Measurements from ENCODE around the gene ING3. TPM values are rescaled to one million over a fixed set of nuclear protein-coding genes. Genes with fewer than 3 reads are reported as not detected.

ING3 gene
- total and polyA plus RNA-seq, 2 of the 8 experiments (the other 6 are each of a cell fraction or from before 2014, with no cell fraction given), result 6.0 to 17.7 TPM

- Histone ChIP-seq H3K79me1 (ENCODE audit: low read depth, low read length) (no peaks in the 10 kb centered on the region), H2BK120ac (replicated peaks; ENCODE audit: low read depth, low read length) (no peak overlapping the region), H3K27me3 (replicated peaks in 1 of 4; ENCODE audit: control insufficient read depth in 3 of 4, extremely low read depth in 1 of 4, insufficient read depth in 3 of 4, low read length in 3 of 4) (peaks cover 0 to 10% (median 5%) of the 10 kb centered on the region in 4 experiments; a peak in 4 of 7 replicates), H4K5ac (ENCODE audit: insufficient read length, low read depth, low read length) (no peak overlapping the region), H2AFZ (ENCODE audit: low read length) (peak overlapping the region; percentile 64; the same call in 1 of the 2 replicates), H3K4me3 (ENCODE audit: extremely low read depth in 1 of 4, insufficient read depth in 2 of 4, low read depth in 3 of 4, low read length in 4 of 4) (no peak overlapping the region), H3K18ac (ENCODE audit: extremely low read depth, low read length) (no peak overlapping the region), H3K23ac (ENCODE audit: insufficient read length) (no peak overlapping the region), H3K9ac (replicated peaks in 1 of 4; ENCODE audit: extremely low read depth in 1 of 4, low read depth in 3 of 4, low read length in 3 of 4) (no peak overlapping the region), H3K14ac (ENCODE audit: insufficient read length) (no peak overlapping the region), H3K27ac (ENCODE audit: low read depth, low read length) (no peak overlapping the region), H3K4me2 (ENCODE audit: insufficient read depth in 1 of 2, low read depth in 2 of 2, low read length in 2 of 2) (no peak overlapping the region), H3K56ac (replicated peaks; ENCODE audit: insufficient read length, low read depth, low read length) (no peak overlapping the region), H3K23me2 (ENCODE audit: low read depth, low read length) (no peaks in the 10 kb centered on the region), H3K79me2 (ENCODE audit: control insufficient read depth in 1 of 2, insufficient read depth in 2 of 2, low read length in 2 of 2) (no peaks in the 10 kb centered on the region), H2AK5ac (ENCODE audit: low read depth, low read length) (no peak overlapping the region), H2BK12ac (ENCODE audit: low read depth, low read length) (no peak overlapping the region), H4K91ac (replicated peaks; ENCODE audit: insufficient read length, low read length) (no peak overlapping the region), H3K4me1 (replicated peaks in 1 of 4; ENCODE audit: control insufficient read depth in 3 of 4, insufficient read depth in 4 of 4, low read length in 3 of 4) (peaks cover 0 to 2% (median 0%) of the 10 kb centered on the region in 4 experiments; a peak in 1 of 7 replicates), H3K4ac (replicated peaks; ENCODE audit: insufficient read length, low read depth, low read length) (no peak overlapping the region), H4K8ac (ENCODE audit: extremely low read depth, insufficient read depth, low read length) (no peak overlapping the region), H3K36me3 (ENCODE audit: control insufficient read depth in 2 of 4, insufficient read depth in 4 of 4, low read length in 3 of 4) (no peaks in the 10 kb centered on the region), H2BK20ac (ENCODE audit: low read length) (no peak overlapping the region), H3K9me3 (ENCODE audit: insufficient read depth in 2 of 2, low read depth in 1 of 2, low read length in 1 of 2) (no peaks in the 10 kb centered on the region), H2BK15ac (ENCODE audit: low read length) (no peak overlapping the region), H4K20me1 (replicated peaks in 1 of 2; ENCODE audit: control insufficient read depth in 1 of 2, insufficient read depth in 2 of 2, low read length in 2 of 2) (no peaks in the 10 kb centered on the region), H2BK5ac (ENCODE audit: low read depth, low read length) (no peak overlapping the region)
- TF ChIP-seq TCF12 (IDR thresholded peaks at IDR 0.05; ENCODE audit: low read depth, low read length) (no peak), CTBP2 (IDR thresholded peaks at IDR 0.05; ENCODE audit: borderline replicate concordance, insufficient read depth, insufficient read length, low read length) (no peak), RXRA (IDR thresholded peaks at IDR 0.05; ENCODE audit: insufficient read depth, low read depth, low read length) (no peak), EGR1 (IDR thresholded peaks at IDR 0.05; ENCODE audit: borderline replicate concordance, low read depth, low read length) (no peak), SP2 (IDR thresholded peaks at IDR 0.05; ENCODE audit: low read length) (no peak), BACH1 (IDR thresholded peaks at IDR 0.05; ENCODE audit: low read length) (no peak), SRF (IDR thresholded peaks at IDR 0.05; ENCODE audit: low read depth, low read length) (no peak), TEAD4 (IDR thresholded peaks at IDR 0.05; ENCODE audit: low read depth, low read length) (no peak), CREB1 (IDR thresholded peaks at IDR 0.05) (no peak), HDAC6 (IDR thresholded peaks at IDR 0.05; ENCODE audit: low read depth, low read length) (no peak)
- 81% methylated on average over 5 of the region's 5 CpGs; no CpG with 5 or more reads in 1 of the 2 experiments for WGBS, 2 experiments (ENCODE audit: extremely low coverage in 1 of 2, insufficient coverage in 1 of 2, insufficient read length in 1 of 2, insufficient replicate concordance in 2 of 2, low coverage in 1 of 2, low lambda C conversion rate in 2 of 2, missing lambda C conversion rate in 1 of 2)
- ChIA-PET POLR2A (ENCODE audit: partially characterized antibody) (no interaction called here), CTCF (ENCODE audit: partially characterized antibody) (no interaction called here)
- no peak for DNase-seq (ENCODE audit: low read depth in 1 of 2, low spot score in 2 of 2)
- no peak for FAIRE-seq
These were observed 43.1 kb downstream of the ING3 start for GRCh38 chr7:120993553-120994191.
